Measurements from ENCODE around the gene CHCHD6. TPM values are rescaled to one million over a fixed set of nuclear protein-coding genes. Genes with fewer than 3 reads are reported as not detected.
A peak's percentile ranks its signal among the peaks of the same experiment; 100 is the strongest.

The CHCHD6 gene
- total and polyA plus RNA-seq, 4 donors = 2.0 to 5.1 (median 3.9) TPM

DNA sequence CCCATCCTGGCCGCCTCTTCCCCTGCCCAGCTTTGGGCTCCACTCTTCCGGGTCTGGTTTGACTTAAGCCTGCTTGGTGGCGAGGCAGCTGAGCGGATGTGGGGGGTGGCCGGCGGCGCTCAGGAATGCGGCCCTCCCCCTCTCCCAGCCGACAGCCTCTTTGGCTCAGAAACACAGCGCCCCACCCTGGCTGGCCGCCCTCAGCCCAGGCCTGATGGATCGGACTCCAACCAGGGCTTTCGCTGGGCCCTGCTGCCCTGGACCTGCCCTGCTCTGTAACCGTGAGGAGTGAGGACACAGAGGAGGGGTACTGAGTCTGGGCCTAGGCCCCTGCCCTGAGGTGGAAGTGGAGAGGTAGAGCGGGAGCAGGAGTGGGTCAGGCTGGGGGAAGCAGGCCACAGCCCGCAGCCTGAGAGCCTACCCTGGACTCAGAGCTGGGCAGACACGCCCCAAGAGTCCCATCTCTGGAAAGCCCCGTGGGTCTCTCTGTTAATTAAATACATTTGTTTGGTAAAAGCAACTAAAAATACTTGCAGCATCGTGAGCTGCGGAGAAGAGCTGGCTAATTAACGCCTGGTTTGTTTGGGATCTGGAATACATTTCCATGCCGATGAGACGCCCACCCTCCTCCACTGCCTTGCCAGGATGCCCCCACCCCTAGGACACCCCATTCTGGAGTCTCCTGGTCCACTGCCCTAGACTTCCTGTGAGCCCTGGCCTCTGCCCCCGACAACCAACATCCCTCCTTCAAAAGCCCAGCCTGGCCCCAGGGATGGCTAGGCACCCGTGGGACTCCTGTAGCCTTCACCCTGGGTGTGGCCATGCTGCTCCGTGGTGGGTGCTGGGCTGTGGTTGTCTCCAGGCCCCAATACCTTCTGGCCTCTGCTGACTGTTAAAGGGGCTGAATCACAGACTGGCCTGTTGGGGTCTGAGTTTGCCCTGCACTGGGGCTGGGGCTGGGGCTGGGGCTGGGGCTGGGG, 298.4 kb downstream of the CHCHD6 start:
- H3K9me3 ChIP-seq (ENCODE audit: control insufficient read depth in 4 of 4, low read length in 3 of 4) = no peaks in the 10 kb centered on the region
- peaks cover 0 to 5% (median 0%) of the 10 kb centered on the region in 4 donors for H3K4me1 ChIP-seq (ENCODE audit: control insufficient read depth in 4 of 4, insufficient read depth in 4 of 4, low read length in 3 of 4)
- H3K27me3 ChIP-seq (ENCODE audit: control insufficient read depth in 4 of 4, insufficient read depth in 4 of 4, low read length in 3 of 4) = no peaks in the 10 kb centered on the region
- H3K36me3 ChIP-seq (ENCODE audit: control insufficient read depth in 4 of 4, insufficient read depth in 3 of 4, low read depth in 1 of 4, low read length in 3 of 4) = no peaks in the 10 kb centered on the region
- TF ChIP-seq SP1 (IDR thresholded peaks at IDR 0.05) = no peak
- TF ChIP-seq, protein P1, sequence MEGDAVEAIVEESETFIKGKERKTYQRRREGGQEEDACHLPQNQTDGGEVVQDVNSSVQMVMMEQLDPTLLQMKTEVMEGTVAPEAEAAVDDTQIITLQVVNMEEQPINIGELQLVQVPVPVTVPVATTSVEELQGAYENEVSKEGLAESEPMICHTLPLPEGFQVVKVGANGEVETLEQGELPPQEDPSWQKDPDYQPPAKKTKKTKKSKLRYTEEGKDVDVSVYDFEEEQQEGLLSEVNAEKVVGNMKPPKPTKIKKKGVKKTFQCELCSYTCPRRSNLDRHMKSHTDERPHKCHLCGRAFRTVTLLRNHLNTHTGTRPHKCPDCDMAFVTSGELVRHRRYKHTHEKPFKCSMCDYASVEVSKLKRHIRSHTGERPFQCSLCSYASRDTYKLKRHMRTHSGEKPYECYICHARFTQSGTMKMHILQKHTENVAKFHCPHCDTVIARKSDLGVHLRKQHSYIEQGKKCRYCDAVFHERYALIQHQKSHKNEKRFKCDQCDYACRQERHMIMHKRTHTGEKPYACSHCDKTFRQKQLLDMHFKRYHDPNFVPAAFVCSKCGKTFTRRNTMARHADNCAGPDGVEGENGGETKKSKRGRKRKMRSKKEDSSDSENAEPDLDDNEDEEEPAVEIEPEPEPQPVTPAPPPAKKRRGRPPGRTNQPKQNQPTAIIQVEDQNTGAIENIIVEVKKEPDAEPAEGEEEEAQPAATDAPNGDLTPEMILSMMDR (IDR thresholded peaks at IDR 0.05; ENCODE audit: low read depth, low read length, missing input control) = no peak
- no peak for TF ChIP-seq HNF4G (IDR thresholded peaks at IDR 0.05)
- TF ChIP-seq NR2F2 (IDR thresholded peaks at IDR 0.05) = no peak
- no peak for TF ChIP-seq HNF4A (conservative IDR thresholded peaks at IDR 0.05)
- TF ChIP-seq, protein P2, sequence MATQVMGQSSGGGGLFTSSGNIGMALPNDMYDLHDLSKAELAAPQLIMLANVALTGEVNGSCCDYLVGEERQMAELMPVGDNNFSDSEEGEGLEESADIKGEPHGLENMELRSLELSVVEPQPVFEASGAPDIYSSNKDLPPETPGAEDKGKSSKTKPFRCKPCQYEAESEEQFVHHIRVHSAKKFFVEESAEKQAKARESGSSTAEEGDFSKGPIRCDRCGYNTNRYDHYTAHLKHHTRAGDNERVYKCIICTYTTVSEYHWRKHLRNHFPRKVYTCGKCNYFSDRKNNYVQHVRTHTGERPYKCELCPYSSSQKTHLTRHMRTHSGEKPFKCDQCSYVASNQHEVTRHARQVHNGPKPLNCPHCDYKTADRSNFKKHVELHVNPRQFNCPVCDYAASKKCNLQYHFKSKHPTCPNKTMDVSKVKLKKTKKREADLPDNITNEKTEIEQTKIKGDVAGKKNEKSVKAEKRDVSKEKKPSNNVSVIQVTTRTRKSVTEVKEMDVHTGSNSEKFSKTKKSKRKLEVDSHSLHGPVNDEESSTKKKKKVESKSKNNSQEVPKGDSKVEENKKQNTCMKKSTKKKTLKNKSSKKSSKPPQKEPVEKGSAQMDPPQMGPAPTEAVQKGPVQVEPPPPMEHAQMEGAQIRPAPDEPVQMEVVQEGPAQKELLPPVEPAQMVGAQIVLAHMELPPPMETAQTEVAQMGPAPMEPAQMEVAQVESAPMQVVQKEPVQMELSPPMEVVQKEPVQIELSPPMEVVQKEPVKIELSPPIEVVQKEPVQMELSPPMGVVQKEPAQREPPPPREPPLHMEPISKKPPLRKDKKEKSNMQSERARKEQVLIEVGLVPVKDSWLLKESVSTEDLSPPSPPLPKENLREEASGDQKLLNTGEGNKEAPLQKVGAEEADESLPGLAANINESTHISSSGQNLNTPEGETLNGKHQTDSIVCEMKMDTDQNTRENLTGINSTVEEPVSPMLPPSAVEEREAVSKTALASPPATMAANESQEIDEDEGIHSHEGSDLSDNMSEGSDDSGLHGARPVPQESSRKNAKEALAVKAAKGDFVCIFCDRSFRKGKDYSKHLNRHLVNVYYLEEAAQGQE (IDR thresholded peaks at IDR 0.05) = no peak
- no peak for TF ChIP-seq YY1 (IDR thresholded peaks at IDR 0.05)
- H3K9ac ChIP-seq (ENCODE audit: low read depth in 1 of 2, low read length in 2 of 2) = no peak overlapping the region
- WGBS = 76% methylated on average over 26 of the region's 26 CpGs
- DNase-seq (ENCODE audit: low spot score) = peak; percentile 43
- H3K4me3 ChIP-seq (ENCODE audit: low read depth in 1 of 3, low read length in 3 of 3) = no peak overlapping the region
- H3K27ac ChIP-seq (ENCODE audit: low read depth in 1 of 2, low read length in 2 of 2) = peak overlapping the region in 1 of 2 donors; percentile 46

DNA sequence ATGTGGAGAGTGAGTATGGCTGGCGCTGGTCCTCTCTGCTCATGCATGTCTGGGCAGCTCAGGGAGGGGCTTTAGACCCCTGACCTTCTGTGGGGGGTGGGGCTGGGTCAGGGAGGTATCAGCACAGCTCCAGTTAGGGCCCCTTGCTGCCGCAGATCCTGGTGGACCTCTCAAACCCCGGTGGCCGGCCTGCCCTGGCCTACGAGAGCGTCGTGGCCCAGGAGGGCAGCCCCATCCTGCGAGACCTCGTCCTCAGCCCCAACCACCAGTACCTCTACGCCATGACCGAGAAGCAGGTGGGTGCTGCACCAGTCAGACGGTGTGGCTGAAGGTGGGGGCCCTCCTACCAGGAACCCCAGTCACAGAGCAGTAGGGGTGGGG, 299.1 kb downstream of the CHCHD6 start:
- peaks cover 0 to 3% (median 0%) of the 10 kb centered on the region in 4 donors for H3K36me3 ChIP-seq (ENCODE audit: control insufficient read depth in 4 of 4, insufficient read depth in 3 of 4, low read depth in 1 of 4, low read length in 3 of 4)
- H3K27ac ChIP-seq (ENCODE audit: low read depth in 1 of 2, low read length in 2 of 2) = no peak overlapping the region
- WGBS = 99% methylated on average over 12 of the region's 12 CpGs
- H3K4me3 ChIP-seq (ENCODE audit: low read depth in 1 of 3, low read length in 3 of 3) = no peak overlapping the region
- H3K27me3 ChIP-seq (ENCODE audit: control insufficient read depth in 4 of 4, insufficient read depth in 4 of 4, low read length in 3 of 4) = no peaks in the 10 kb centered on the region
- no peak for DNase-seq (ENCODE audit: low spot score)
- H3K9ac ChIP-seq (ENCODE audit: low read depth in 1 of 2, low read length in 2 of 2) = no peak overlapping the region
- peaks cover 0 to 5% (median 0%) of the 10 kb centered on the region in 4 donors for H3K4me1 ChIP-seq (ENCODE audit: control insufficient read depth in 4 of 4, insufficient read depth in 4 of 4, low read length in 3 of 4)
- no peaks in the 10 kb centered on the region for H3K9me3 ChIP-seq (ENCODE audit: control insufficient read depth in 4 of 4, low read length in 3 of 4)
- TF ChIP-seq, protein P3, sequence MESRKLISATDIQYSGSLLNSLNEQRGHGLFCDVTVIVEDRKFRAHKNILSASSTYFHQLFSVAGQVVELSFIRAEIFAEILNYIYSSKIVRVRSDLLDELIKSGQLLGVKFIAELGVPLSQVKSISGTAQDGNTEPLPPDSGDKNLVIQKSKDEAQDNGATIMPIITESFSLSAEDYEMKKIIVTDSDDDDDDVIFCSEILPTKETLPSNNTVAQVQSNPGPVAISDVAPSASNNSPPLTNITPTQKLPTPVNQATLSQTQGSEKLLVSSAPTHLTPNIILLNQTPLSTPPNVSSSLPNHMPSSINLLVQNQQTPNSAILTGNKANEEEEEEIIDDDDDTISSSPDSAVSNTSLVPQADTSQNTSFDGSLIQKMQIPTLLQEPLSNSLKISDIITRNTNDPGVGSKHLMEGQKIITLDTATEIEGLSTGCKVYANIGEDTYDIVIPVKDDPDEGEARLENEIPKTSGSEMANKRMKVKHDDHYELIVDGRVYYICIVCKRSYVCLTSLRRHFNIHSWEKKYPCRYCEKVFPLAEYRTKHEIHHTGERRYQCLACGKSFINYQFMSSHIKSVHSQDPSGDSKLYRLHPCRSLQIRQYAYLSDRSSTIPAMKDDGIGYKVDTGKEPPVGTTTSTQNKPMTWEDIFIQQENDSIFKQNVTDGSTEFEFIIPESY (IDR thresholded peaks at IDR 0.05) = no peak
- TF ChIP-seq HNF4A (conservative IDR thresholded peaks at IDR 0.05) = no peak
- no peak for TF ChIP-seq YY1 (IDR thresholded peaks at IDR 0.05)
- TF ChIP-seq RAD21 (IDR thresholded peaks at IDR 0.05) = no peak
- TF ChIP-seq, protein P4, sequence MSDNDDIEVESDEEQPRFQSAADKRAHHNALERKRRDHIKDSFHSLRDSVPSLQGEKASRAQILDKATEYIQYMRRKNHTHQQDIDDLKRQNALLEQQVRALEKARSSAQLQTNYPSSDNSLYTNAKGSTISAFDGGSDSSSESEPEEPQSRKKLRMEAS (IDR thresholded peaks at IDR 0.05) = no peak
- TF ChIP-seq FOXA2 (IDR thresholded peaks at IDR 0.05) = no peak
- no peak for TF ChIP-seq NR2F2 (IDR thresholded peaks at IDR 0.05)
- TF ChIP-seq HNF4G (IDR thresholded peaks at IDR 0.05) = no peak
- TF ChIP-seq TAF1 (conservative IDR thresholded peaks at IDR 0.05) = no peak
- TF ChIP-seq, protein P5, sequence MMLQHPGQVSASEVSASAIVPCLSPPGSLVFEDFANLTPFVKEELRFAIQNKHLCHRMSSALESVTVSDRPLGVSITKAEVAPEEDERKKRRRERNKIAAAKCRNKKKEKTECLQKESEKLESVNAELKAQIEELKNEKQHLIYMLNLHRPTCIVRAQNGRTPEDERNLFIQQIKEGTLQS (IDR thresholded peaks at IDR 0.05) = no peak
- no peak for TF ChIP-seq SP1 (IDR thresholded peaks at IDR 0.05)
- TF ChIP-seq, protein P1 (IDR thresholded peaks at IDR 0.05; ENCODE audit: low read depth, low read length, missing input control) = no peak
- no peak for TF ChIP-seq GABPA (IDR thresholded peaks at IDR 0.05 in 1 of 2, conservative IDR thresholded peaks at IDR 0.05 in 1 of 2)

All from liver (tissue), 9 donors.